DOHH2 (cell line): ENCODE data around the gene SPNS2.

Source experiments
- CTCF ChIP-seq: fragments of 200-600 bp; sonication (generic); IDR thresholded peaks from one replicate; pipeline ENCODE4 v1.5.1; 2014; ENCODE audit warnings: antibody characterized with exemption, mild to moderate bottlenecking, low read depth, low read length; ENCODE audit not compliant: poor library complexity, severe bottlenecking
- EZH2phosphoT487 ChIP-seq: fragments of 200-600 bp; sonication (generic); IDR thresholded peaks from 2 replicates; pipeline ENCODE4 v1.6.1; 2017; ENCODE audit warnings: borderline replicate concordance, mild to moderate bottlenecking, antibody characterized with exemption, low read length, moderate library complexity, mixed read lengths

DNA sequence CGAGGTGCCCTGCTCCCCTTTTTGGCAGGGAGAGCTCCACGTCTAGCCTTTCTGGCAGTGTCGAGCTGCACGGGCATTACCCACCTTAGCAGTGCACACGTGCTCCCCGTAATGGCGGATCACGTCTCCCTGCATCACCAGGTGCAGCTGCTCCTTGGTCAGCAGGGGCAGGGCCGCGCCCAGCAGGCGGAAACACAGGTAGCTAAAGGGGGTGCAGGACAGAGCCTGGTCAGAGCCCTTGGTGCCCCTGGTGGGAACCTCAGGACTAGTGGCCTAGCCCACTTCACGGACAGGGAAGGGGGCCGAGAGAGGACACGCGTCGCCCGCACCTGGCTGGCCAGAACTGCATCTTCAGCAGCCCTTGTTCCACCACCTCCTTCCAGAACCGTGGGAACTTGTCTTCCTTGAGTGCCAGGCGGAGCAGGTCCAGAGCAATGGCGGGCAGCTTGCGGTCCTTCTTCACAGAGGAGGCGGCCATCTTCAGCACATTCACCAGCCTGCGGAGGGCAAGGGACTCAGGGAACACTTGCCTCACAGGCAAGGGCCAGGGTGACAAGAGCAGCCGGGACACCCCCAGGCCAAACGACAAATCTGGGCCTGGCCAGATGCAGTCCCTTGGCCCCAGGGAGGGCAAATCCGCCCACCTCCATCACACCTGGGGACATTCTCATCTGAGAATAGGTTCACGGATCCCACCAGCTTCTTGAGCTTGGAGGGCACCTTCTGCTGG, 53.3 kb downstream of the SPNS2 start:
- TF ChIP-seq EZH2phosphoT487 (no peak), CTCF (no peak)
